OCI-LY3 (cell line): ENCODE data around the gene DNAJC18.

Source experiments
- EZH2phosphoT487 ChIP-seq: fragments of 200-600 bp; shearing (Covaris generic); IDR thresholded peaks from 2 replicates; pipeline ENCODE4 v1.6.1; 2018; ENCODE audit warnings: antibody characterized with exemption, mixed run types, low read depth
- TF ChIP-seq, protein P1 (sequence below): fragments of 200-600, 300-600 bp; sonication (generic); IDR thresholded peaks from 2 replicates; pipeline ENCODE4 v1.5.1; 2014; ENCODE audit warnings: antibody characterized with exemption, low read length, low read depth

DNA sequence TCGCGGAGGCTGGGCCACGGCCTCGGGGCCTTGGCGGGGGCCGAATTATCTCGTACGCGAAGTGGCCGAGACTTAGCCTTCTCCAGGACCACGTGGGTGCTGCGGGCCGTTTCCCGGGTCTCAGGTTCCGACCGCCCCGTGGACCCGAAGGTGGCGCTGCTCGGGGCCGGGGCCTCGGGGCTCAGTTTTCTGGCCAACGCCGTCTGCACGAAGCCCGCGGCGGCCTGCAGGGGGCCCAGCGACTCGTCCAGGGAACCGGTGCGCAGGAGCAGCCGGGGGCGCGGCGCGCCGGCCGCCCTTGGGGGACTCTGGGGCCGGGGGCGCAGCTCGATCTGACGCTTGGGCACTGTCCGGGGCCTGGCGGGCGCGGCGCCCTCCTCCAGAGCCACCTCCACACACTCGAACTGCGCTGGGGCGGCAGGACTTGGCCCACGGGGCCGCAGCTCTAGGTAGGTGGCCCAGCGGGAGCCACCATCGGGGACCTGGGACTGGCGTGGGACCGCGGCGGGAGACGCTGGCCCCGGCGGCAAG, 45.1 kb downstream of the DNAJC18 start:
- TF ChIP-seq, protein P1, sequence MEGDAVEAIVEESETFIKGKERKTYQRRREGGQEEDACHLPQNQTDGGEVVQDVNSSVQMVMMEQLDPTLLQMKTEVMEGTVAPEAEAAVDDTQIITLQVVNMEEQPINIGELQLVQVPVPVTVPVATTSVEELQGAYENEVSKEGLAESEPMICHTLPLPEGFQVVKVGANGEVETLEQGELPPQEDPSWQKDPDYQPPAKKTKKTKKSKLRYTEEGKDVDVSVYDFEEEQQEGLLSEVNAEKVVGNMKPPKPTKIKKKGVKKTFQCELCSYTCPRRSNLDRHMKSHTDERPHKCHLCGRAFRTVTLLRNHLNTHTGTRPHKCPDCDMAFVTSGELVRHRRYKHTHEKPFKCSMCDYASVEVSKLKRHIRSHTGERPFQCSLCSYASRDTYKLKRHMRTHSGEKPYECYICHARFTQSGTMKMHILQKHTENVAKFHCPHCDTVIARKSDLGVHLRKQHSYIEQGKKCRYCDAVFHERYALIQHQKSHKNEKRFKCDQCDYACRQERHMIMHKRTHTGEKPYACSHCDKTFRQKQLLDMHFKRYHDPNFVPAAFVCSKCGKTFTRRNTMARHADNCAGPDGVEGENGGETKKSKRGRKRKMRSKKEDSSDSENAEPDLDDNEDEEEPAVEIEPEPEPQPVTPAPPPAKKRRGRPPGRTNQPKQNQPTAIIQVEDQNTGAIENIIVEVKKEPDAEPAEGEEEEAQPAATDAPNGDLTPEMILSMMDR, result no peak
- no peak for TF ChIP-seq EZH2phosphoT487
